Osteocyte (in vitro differentiated cells): ENCODE results near the gene OR13H1. TPM values are rescaled to one million over a fixed set of nuclear protein-coding genes. Genes with fewer than 3 reads are reported as not detected.

ENCODE experiments used
- DNase-seq: peaks from one replicate; pipeline ENCODE4 v3.0.0; 2021; ENCODE audit warnings: mixed read lengths; ENCODE audit not compliant: unreplicated experiment; ENCODE audit errors: extremely low spot score
- H3K27ac Mint-ChIP-seq: one replicate; pipeline ENCODE4 v1.8.0; 2021; ENCODE audit warnings: mild to moderate bottlenecking, mixed read lengths; ENCODE audit not compliant: unreplicated experiment
- H3K27me3 Mint-ChIP-seq: one replicate; pipeline ENCODE4 v1.8.0; 2021; ENCODE audit warnings: mixed read lengths; ENCODE audit not compliant: unreplicated experiment
- H3K36me3 Mint-ChIP-seq: one replicate; pipeline ENCODE4 v1.8.0; 2021; ENCODE audit warnings: mixed read lengths; ENCODE audit not compliant: unreplicated experiment
- H3K4me1 Mint-ChIP-seq: one replicate; pipeline ENCODE4 v1.8.0; 2021; ENCODE audit warnings: mixed read lengths; ENCODE audit not compliant: unreplicated experiment
- H3K4me3 Mint-ChIP-seq: one replicate; pipeline ENCODE4 v1.8.0; 2021; ENCODE audit warnings: mild to moderate bottlenecking, moderate library complexity, mixed read lengths; ENCODE audit not compliant: unreplicated experiment
- H3K9me3 Mint-ChIP-seq: one replicate; pipeline ENCODE4 v1.8.0; 2021; ENCODE audit warnings: mixed read lengths; ENCODE audit not compliant: unreplicated experiment
- CTCF ChIP-seq: fragments of 200-600 bp; sonication (generic); IDR thresholded peaks from 2 replicates; pipeline ENCODE4 v1.5.0; 2021; ENCODE audit warnings: antibody characterized with exemption, mild to moderate bottlenecking, moderate library complexity
- total RNA-seq: library from RNA; stranded (reverse); gene quantifications from 2 replicates; pipeline ENCODE4 v1.2.1, GENCODE V29; 2021

OR13H1 gene
- total RNA-seq, 1 donor from 2014 or later = not detected

DNA sequence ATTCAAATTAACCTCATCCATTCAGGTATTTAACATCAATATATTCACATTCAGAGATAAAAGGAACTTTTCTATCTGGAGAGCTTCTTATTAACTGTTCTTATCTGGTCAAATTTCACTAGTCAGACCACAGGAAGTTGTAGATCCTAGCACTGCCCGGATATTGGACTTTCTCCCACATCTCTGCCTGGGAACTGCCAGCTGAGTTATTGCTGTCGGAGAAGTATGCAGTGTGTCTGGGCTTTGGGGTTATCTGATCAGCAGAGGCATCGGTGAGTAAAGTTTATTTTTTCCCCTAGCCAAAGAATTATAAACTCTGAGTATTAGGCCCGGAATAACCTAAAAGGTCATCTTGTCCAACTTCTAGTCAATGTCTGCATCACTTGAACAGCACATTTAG, 45.1 kb downstream of the OR13H1 start:
- no peak overlapping the region for H3K4me3 Mint-ChIP-seq
- no peaks in the 10 kb centered on the region for H3K36me3 Mint-ChIP-seq
- H3K27me3 Mint-ChIP-seq = no peaks in the 10 kb centered on the region
- peaks cover 15% of the 10 kb centered on the region for H3K4me1 Mint-ChIP-seq
- DNase-seq = no peak
- TF ChIP-seq CTCF = no peak
- H3K9me3 Mint-ChIP-seq = peaks cover 9% of the 10 kb centered on the region
- H3K27ac Mint-ChIP-seq = peak overlapping the region; percentile 2
